SH-SY5Y (cell line): Measurements from ENCODE around the gene SRP54.

Source experiments
- GATA2 ChIP-seq: IDR thresholded peaks from 2 replicates; pipeline ENCODE4 v1.6.1; 2011; ENCODE audit warnings: mild to moderate bottlenecking, low read depth, low read length
- GATA3 ChIP-seq: IDR thresholded peaks from 2 replicates; pipeline ENCODE4 v1.6.1; 2011; ENCODE audit warnings: low read depth, mild to moderate bottlenecking, low read length, moderate library complexity

Gene SRP54

GRCh38 chr14:34971801-34972200, 11.0 kb upstream of the SRP54 start:
- TF ChIP-seq GATA3 (no peak), GATA2 (no peak)

- no peak for TF ChIP-seq GATA3
- no peak for TF ChIP-seq GATA2
Observed at GRCh38 chr14:34978444-34978843, 4.3 kb upstream of the SRP54 start.

GRCh38 chr14:34980337-34980900, 2.4 kb upstream of the SRP54 start:
- TF ChIP-seq GATA2 (no peak), GATA3 (no peak)

GRCh38 chr14:34981743-34982420, 910 bp upstream of the SRP54 start:
- TF ChIP-seq GATA3 = no peak
- TF ChIP-seq GATA2 = no peak

- TF ChIP-seq GATA3 (no peak), GATA2 (no peak)
Observed at GRCh38 chr14:34983148-34983760, 462 bp downstream of the SRP54 start.

- TF ChIP-seq GATA2 = no peak
- TF ChIP-seq GATA3 = no peak
Observed at GRCh38 chr14:34983786-34984185, 994 bp downstream of the SRP54 start.

GRCh38 chr14:34985740-34986139, 2.9 kb downstream of the SRP54 start:
- no peak for TF ChIP-seq GATA2
- TF ChIP-seq GATA3 = no peak

GRCh38 chr14:34987180-34987579, 4.4 kb downstream of the SRP54 start:
- no peak for TF ChIP-seq GATA2
- TF ChIP-seq GATA3 = no peak

- TF ChIP-seq GATA2 = no peak
- no peak for TF ChIP-seq GATA3
Observed at GRCh38 chr14:34989762-34990161, 7.0 kb downstream of the SRP54 start.

GRCh38 chr14:34993426-34993825, 10.6 kb downstream of the SRP54 start:
- TF ChIP-seq GATA2 (no peak), GATA3 (no peak)

- TF ChIP-seq GATA2 (no peak), GATA3 (no peak)
Observed at GRCh38 chr14:34994668-34995067, 11.9 kb downstream of the SRP54 start.

- TF ChIP-seq GATA3 = no peak
- no peak for TF ChIP-seq GATA2
Observed at GRCh38 chr14:34997762-34998161, 15.0 kb downstream of the SRP54 start.

- TF ChIP-seq GATA2 (no peak), GATA3 (no peak)
Observed at GRCh38 chr14:34999500-34999899, 16.7 kb downstream of the SRP54 start.

- TF ChIP-seq GATA2 (no peak), GATA3 (no peak)
Observed at GRCh38 chr14:35001621-35002020, 18.8 kb downstream of the SRP54 start.

- TF ChIP-seq GATA3 (no peak), GATA2 (no peak)
Observed at GRCh38 chr14:35004839-35005238, 22.0 kb downstream of the SRP54 start.

GRCh38 chr14:35016568-35016967, 33.8 kb downstream of the SRP54 start:
- no peak for TF ChIP-seq GATA2
- no peak for TF ChIP-seq GATA3
